H9 (cell line): ENCODE data around the gene THRAP3. TPM values are rescaled to one million over a fixed set of nuclear protein-coding genes. Genes with fewer than 3 reads are reported as not detected.

ENCODE experiments used
- DNase-seq: peaks from one replicate; pipeline ENCODE4 v3.0.0-alpha.2; 2017
- H2AFZ ChIP-seq: one replicate; pipeline ENCODE4 v1.6.1; 2013; ENCODE audit warnings: mild to moderate bottlenecking, low read length, control low read depth, moderate library complexity
- H2AK5ac ChIP-seq: 2 replicates; pipeline ENCODE4 v1.6.1; 2013; ENCODE audit warnings: low read length, control low read depth, mixed read lengths; ENCODE audit not compliant: insufficient read length
- H2BK120ac ChIP-seq: one replicate; pipeline ENCODE4 v1.6.1; 2013; ENCODE audit warnings: low read depth, mild to moderate bottlenecking, low read length, control low read depth, inconsistent platforms; ENCODE audit not compliant: poor library complexity, severe bottlenecking
- H2BK12ac ChIP-seq: 2 replicates; pipeline ENCODE4 v1.6.1; 2013; ENCODE audit warnings: low read length, control low read depth, mixed read lengths, low read depth; ENCODE audit not compliant: insufficient read length
- H2BK15ac ChIP-seq: 2 replicates; pipeline ENCODE4 v1.6.1; 2013; ENCODE audit warnings: low read depth, low read length, control low read depth
- H2BK20ac ChIP-seq: one replicate; pipeline ENCODE4 v1.6.1; 2013; ENCODE audit warnings: low read depth, mild to moderate bottlenecking, low read length, control low read depth, inconsistent platforms; ENCODE audit not compliant: poor library complexity, severe bottlenecking
- H2BK5ac ChIP-seq: 2 replicates; pipeline ENCODE4 v1.6.1; 2013; ENCODE audit warnings: low read length, control low read depth, mixed read lengths; ENCODE audit not compliant: insufficient read length
- H3K14ac ChIP-seq: 2 replicates; pipeline ENCODE4 v1.6.1; 2013; ENCODE audit warnings: low read length, control low read depth; ENCODE audit not compliant: insufficient read depth
- H3K18ac ChIP-seq: 2 replicates; pipeline ENCODE4 v1.6.1; 2013; ENCODE audit warnings: low read depth, mild to moderate bottlenecking, mixed read lengths, low read length, control low read depth; ENCODE audit not compliant: insufficient read length
- H3K23ac ChIP-seq: 2 replicates; pipeline ENCODE4 v1.6.1; 2013; ENCODE audit warnings: low read length, control low read depth, mixed read lengths, low read depth; ENCODE audit not compliant: insufficient read length
- H3K23me2 ChIP-seq: 2 replicates; pipeline ENCODE4 v1.6.1; 2013; ENCODE audit warnings: low read depth, mild to moderate bottlenecking, mixed read lengths, low read length, control low read depth; ENCODE audit not compliant: insufficient read length, poor library complexity, severe bottlenecking
- H3K27ac ChIP-seq: 2 replicates; pipeline ENCODE4 v1.5.1; 2013; ENCODE audit warnings: low read length, control low read depth, mixed read lengths, low read depth; ENCODE audit not compliant: insufficient read length
- H3K27me3 ChIP-seq: 2 replicates; pipeline ENCODE4 v1.6.1; 2013; ENCODE audit warnings: low read length, control low read depth, inconsistent platforms; ENCODE audit not compliant: insufficient read depth
- H3K4ac ChIP-seq: 2 replicates; pipeline ENCODE4 v1.6.1; 2013; ENCODE audit warnings: low read depth, mild to moderate bottlenecking, control low read depth, inconsistent platforms, low read length, moderate library complexity
- H3K4me1 ChIP-seq: 2 replicates; pipeline ENCODE4 v1.6.1; 2013; ENCODE audit warnings: low read length, control low read depth, inconsistent platforms; ENCODE audit not compliant: insufficient read depth
- H3K4me2 ChIP-seq: 2 replicates; pipeline ENCODE4 v1.6.1; 2013; ENCODE audit warnings: low read length, control low read depth, mixed read lengths; ENCODE audit not compliant: insufficient read length, insufficient read depth
- H3K56ac ChIP-seq: 2 replicates; pipeline ENCODE4 v1.6.1; 2013; ENCODE audit warnings: low read depth, mild to moderate bottlenecking, mixed read lengths, low read length, control low read depth; ENCODE audit not compliant: insufficient read length
- H3K79me1 ChIP-seq: 2 replicates; pipeline ENCODE4 v1.6.1; 2013; ENCODE audit warnings: low read depth, mild to moderate bottlenecking, moderate library complexity, low read length, control low read depth, inconsistent platforms; ENCODE audit not compliant: insufficient read depth, poor library complexity, severe bottlenecking
- H3K79me2 ChIP-seq: 2 replicates; pipeline ENCODE4 v1.6.1; 2013; ENCODE audit warnings: low read length, control low read depth, inconsistent platforms; ENCODE audit not compliant: insufficient read depth
- H3K9ac ChIP-seq: 2 replicates; pipeline ENCODE4 v1.6.1; 2013; ENCODE audit warnings: low read length, control low read depth, mixed read lengths; ENCODE audit not compliant: insufficient read length; ENCODE audit errors: extremely low read depth
- H3K9me3 ChIP-seq: one replicate; pipeline ENCODE4 v1.6.1; 2013; ENCODE audit warnings: low read depth, low read length, inconsistent platforms; ENCODE audit not compliant: control insufficient read depth
- H3T11ph ChIP-seq: one replicate; pipeline ENCODE4 v1.6.1; 2013; ENCODE audit warnings: mild to moderate bottlenecking, low read length, control low read depth, inconsistent platforms
- H4K20me1 ChIP-seq: one replicate; pipeline ENCODE4 v1.6.1; 2013; ENCODE audit not compliant: control insufficient read depth, insufficient read length, insufficient read depth
- H4K5ac ChIP-seq: 2 replicates; pipeline ENCODE4 v1.6.1; 2013; ENCODE audit warnings: low read depth, mild to moderate bottlenecking, mixed read lengths, low read length, control low read depth; ENCODE audit not compliant: insufficient read length
- H4K8ac ChIP-seq: replicated peaks from 2 replicates; pipeline ENCODE4 v1.6.1; 2013; ENCODE audit warnings: low read length, control low read depth, mixed read lengths, low read depth; ENCODE audit not compliant: insufficient read length
- H4K91ac ChIP-seq: 2 replicates; pipeline ENCODE4 v1.6.1; 2013; ENCODE audit warnings: low read depth, mild to moderate bottlenecking, moderate library complexity, mixed read lengths, low read length, control low read depth; ENCODE audit not compliant: insufficient read length
- H3K27ac Mint-ChIP-seq, 3 experiments: 2 replicates in 2 of 3; 3 replicates in 1 of 3; pipeline ENCODE4 v1.8.0; 2020 to 2021; ENCODE audit warnings: mixed read lengths in 3 of 3, mild to moderate bottlenecking in 1 of 3, moderate library complexity in 1 of 3
- H3K27me3 Mint-ChIP-seq: 2 replicates; pipeline ENCODE4 v1.8.0; 2021; ENCODE audit warnings: low read depth, mild to moderate bottlenecking, moderate library complexity, mixed read lengths
- H3K36me3 Mint-ChIP-seq, 3 experiments: 2 replicates in 2 of 3; 3 replicates in 1 of 3; pipeline ENCODE4 v1.8.0; 2020 to 2021; ENCODE audit warnings: low read depth in 3 of 3, mixed read lengths in 3 of 3; ENCODE audit not compliant: insufficient read depth in 1 of 3
- H3K4me1 Mint-ChIP-seq, 2 experiments: 2 replicates each; pipeline ENCODE4 v1.8.0; 2020; ENCODE audit warnings: mixed read lengths in 2 of 2
- H3K4me3 Mint-ChIP-seq, 2 experiments: 2 replicates in 1 of 2; 3 replicates in 1 of 2; pipeline ENCODE4 v1.8.0; 2020 to 2021; ENCODE audit warnings: mild to moderate bottlenecking in 2 of 2, mixed read lengths in 2 of 2, moderate library complexity in 1 of 2
- H3K9me3 Mint-ChIP-seq, 2 experiments: 2 replicates in 1 of 2; 3 replicates in 1 of 2; pipeline ENCODE4 v1.8.0; 2020; ENCODE audit warnings: mild to moderate bottlenecking in 2 of 2, mixed read lengths in 2 of 2, moderate library complexity in 1 of 2
- CTCF ChIP-seq: fragments of 200-600 bp; sonication (generic); conservative IDR thresholded peaks from 3 replicates; pipeline ENCODE4 v1.8.0; 2021; ENCODE audit warnings: antibody characterized with exemption, mild to moderate bottlenecking
- WGBS: extraction: QIAGEN DNeasy Blood & Tissue Kit; methylation state at CpG from one replicate; pipeline ENCODE4 v1.1.7; 2013; ENCODE audit warnings: missing lambda C conversion rate, low lambda C conversion rate, mixed read lengths; ENCODE audit not compliant: insufficient read length; ENCODE audit errors: extremely low coverage; 5-methylcytosine and 5-hydroxymethylcytosine counted together
- total RNA-seq: library from RNA; stranded (reverse); gene quantifications from 2 replicates; pipeline ENCODE4 v1.2.1, GENCODE V29; 2021

THRAP3 gene
- total RNA-seq, 1 experiment from 2014 or later = 186 TPM

- H3K23ac ChIP-seq = no peak overlapping the region
- H3K9ac ChIP-seq = no peak overlapping the region
- Mint-ChIP-seq H3K4me1 (peaks cover 17 to 29% of the 10 kb centered on the region in 2 experiments), H3K36me3 (peaks cover 17 to 22% (median 19%) of the 10 kb centered on the region in 3 experiments), H3K9me3 (no peaks in the 10 kb centered on the region), H3K4me3 (peak overlapping the region in 1 of 2 experiments; percentile 42; a peak in 1 of 5 replicates), H3K27me3 (no peaks in the 10 kb centered on the region; the same call in 1 of the 2 replicates), H3K27ac (peak overlapping the region in 2 of 3 experiments; percentile 55 to 85; a peak in 2 of 7 replicates)
- no peaks in the 10 kb centered on the region for H3K27me3 ChIP-seq
- no peak for TF ChIP-seq CTCF
- H3K79me1 ChIP-seq = no peaks in the 10 kb centered on the region
- H3K27ac ChIP-seq = no peak overlapping the region
- H2BK15ac ChIP-seq = no peak overlapping the region
- no peaks in the 10 kb centered on the region for H3K9me3 ChIP-seq
- no peak overlapping the region for H3K14ac ChIP-seq
- no peak overlapping the region for H4K91ac ChIP-seq
- H2AK5ac ChIP-seq = no peak overlapping the region
- H3K4me2 ChIP-seq = no peak overlapping the region
- H2BK20ac ChIP-seq = no peak overlapping the region
- no peak overlapping the region for H2BK5ac ChIP-seq
- H3K56ac ChIP-seq = no peak overlapping the region
- H3K18ac ChIP-seq = no peak overlapping the region
- peak; percentile 87 for DNase-seq
- WGBS = no CpG with 5 or more reads among the region's 2 CpGs
- H3K79me2 ChIP-seq = no peaks in the 10 kb centered on the region
- H4K20me1 ChIP-seq = peaks cover 2% of the 10 kb centered on the region
- no peak overlapping the region for H2BK120ac ChIP-seq
- H4K5ac ChIP-seq = no peak overlapping the region
- H3K4ac ChIP-seq = no peak overlapping the region
- H2AFZ ChIP-seq = no peak overlapping the region
- H2BK12ac ChIP-seq = no peak overlapping the region
- no peak overlapping the region for H3T11ph ChIP-seq
- H3K4me1 ChIP-seq = 0 out of 2 replicates have a peak, but pooled peaks cover 2% of the 10 kb centered on the region
- H3K23me2 ChIP-seq = peaks cover 10% of the 10 kb centered on the region
- H4K8ac ChIP-seq = no peak overlapping the region
These were observed 41.5 kb upstream of the THRAP3 start for GRCh38 chr1:36182734-36183133.
